H54 (cell line): ENCODE results near the gene IREB2.
"Not testable (repeated sequence)": the region's sequence is repeated elsewhere in the genome, so short reads cannot be mapped to it uniquely, and the experiment has no call there.

Source experiments
- DNase-seq: peaks from one replicate; pipeline ENCODE4 v3.0.0; 2011; ENCODE audit warnings: low spot score, mixed read lengths; ENCODE audit not compliant: insufficient read length
- FAIRE-seq: peaks from 3 replicates; lab custom pipeline; 2011; peaks lifted over from hg19 to GRCh38; lab: Jason Lieb, UNC
- POLR2A ChIP-seq: IDR thresholded peaks from 2 replicates; pipeline ENCODE4 v1.6.1; 2011; ENCODE audit warnings: low read depth, mild to moderate bottlenecking, low read length

IREB2 gene

DNA sequence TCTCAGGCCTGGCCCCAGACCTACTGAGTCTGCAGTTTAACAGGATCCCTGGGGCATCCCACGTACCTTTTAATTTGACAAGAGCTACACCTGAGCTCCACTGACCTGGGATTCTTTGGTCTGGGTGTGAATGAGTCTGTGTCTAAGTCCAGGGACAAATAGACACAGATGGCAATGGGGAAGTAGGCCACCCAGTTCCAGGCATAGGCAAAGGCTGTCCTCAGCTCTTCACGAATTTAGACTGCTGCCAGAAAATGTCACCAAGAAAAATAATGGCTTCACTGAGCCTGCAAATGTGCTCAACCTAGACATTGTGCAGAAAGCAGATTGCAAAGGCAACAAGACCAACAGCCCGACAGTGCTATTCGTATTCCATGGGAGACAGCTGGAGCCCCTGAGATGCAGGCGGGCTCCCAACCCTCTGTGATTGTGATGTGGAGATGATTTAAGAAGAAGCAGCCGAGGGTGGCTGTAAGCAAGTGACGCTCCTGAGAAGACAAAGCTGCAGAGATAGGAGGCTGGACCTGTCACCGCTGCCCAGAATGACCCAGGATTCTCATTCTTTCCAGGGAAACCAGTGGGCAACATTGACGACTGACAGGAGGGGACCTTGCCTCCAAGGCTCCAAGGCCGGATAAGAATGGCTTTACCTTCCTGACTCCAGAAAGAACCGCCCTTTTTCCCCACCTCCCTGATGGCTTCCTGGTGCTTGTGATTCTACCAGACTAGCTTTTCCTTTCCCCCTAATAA lies 39.8 kb upstream of the IREB2 start:
- DNase-seq, result no peak
- TF ChIP-seq POLR2A, result no peak
- no peak for FAIRE-seq

DNA sequence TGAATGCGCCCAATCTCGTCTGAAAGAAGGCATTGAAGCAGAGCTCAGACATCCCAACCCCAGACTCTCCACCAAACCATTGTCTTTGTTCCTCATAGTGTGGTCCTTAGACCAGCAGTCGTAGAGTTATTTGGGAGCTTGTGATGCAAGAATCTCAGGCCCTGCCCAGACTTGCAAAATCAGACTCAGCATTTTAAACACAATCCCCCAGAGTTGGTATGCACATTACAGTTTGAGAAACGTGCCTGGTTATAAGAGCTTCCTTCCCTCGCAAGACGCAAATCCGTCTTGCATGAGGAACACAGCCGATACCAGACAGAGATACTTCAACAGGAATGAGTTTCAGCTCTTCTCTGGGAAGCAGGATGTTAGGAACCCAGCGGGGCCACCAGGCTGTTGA lies 38.9 kb upstream of the IREB2 start:
- TF ChIP-seq POLR2A, result no peak
- DNase-seq, result no peak
- FAIRE-seq, result no peak

DNA sequence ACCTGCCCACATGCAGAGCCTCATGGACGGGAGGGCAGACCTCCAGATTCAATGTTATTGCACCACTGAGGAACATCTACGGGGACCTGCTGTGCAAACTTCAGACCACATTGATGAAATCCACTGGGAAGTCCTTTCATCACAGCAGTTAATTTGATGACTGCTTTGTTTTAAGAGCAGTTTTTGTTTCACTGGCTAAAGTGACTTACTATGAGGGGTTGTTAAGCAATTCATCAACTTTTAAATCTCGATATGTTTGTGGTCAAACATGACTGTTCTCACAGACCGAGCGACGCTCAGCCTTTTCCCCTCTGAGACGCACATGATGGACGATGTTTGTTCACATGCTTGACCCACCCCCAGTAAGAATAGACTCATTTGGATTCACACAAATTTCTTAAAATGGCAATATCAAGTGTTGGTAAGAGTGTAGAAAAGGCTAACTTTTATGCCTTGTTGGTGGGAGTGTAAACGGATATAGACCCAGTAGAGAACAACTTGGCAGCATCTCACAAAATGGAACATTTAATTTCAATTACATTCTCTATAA lies 35.9 kb upstream of the IREB2 start:
- DNase-seq, result no peak
- no peak for TF ChIP-seq POLR2A
- FAIRE-seq, result no peak

DNA sequence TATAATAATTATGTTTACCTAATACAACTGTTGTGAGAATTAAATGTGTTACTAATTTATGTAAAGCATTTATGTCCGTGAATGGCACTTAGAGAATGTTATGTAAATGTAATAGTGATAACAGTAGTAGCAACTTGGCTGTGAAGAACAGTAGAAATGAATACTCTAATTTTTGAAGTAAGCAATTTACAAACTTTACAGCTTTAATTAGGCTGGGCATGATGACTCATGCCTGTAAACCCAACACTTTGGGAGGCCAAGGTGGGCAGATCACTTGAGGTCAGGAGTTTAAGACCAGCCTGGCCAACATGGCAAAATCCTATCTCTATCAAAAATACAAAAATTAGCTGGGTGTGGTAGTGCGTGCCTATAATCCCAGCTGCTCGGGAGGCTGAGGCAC lies 33.9 kb upstream of the IREB2 start:
- FAIRE-seq, result no peak
- no peak for TF ChIP-seq POLR2A
- no peak for DNase-seq

DNA sequence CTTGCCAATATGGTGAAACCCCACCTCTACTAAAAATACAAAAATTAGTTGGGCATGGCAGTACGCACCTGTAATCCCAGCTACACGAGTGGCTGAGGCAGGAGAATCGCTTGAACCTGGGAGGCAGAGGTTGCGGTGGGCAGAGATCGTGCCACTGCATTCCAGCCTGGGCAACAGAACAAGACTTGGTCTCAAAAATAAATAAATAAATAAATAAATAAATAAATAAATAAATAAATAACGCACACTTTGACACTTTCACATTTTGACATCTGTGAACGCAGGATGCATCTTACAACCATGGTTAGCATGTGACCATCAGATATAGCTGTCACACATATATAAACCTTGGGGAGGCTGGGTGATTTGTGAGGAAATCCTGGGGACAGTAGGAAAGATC lies 33.2 kb upstream of the IREB2 start:
- DNase-seq, FAIRE-seq: not testable (repeated sequence)

DNA sequence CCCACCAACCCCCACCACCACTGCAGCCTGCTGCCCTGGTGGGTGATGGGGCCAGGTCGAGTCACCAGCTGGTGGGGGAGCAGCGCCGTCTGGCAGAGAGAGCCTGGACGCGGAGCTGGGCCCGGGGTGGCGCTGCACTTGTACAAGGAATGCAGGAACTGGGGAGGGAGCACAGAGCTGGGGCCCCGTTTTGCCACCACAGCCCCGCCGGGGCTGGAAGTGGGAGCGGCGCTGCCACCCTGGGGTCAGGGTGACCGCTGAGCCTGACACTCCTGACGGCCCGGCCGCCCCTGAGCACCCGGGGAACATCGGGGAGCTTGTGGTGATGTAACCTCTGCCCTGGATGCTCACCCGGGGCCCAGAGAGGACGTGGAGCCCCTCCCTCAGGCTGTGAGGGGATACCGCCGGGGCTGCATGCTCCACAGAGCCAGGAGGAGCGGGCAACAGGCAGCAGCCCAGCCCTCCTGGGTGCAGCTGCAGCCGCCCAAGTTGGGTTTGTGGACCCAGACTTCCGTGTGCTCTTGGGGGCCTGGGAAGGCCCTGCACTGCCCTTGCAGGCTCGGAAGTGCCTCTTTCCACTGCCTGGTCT lies 32.6 kb upstream of the IREB2 start:
- FAIRE-seq, result no peak
- DNase-seq, result no peak
- no peak for TF ChIP-seq POLR2A

DNA sequence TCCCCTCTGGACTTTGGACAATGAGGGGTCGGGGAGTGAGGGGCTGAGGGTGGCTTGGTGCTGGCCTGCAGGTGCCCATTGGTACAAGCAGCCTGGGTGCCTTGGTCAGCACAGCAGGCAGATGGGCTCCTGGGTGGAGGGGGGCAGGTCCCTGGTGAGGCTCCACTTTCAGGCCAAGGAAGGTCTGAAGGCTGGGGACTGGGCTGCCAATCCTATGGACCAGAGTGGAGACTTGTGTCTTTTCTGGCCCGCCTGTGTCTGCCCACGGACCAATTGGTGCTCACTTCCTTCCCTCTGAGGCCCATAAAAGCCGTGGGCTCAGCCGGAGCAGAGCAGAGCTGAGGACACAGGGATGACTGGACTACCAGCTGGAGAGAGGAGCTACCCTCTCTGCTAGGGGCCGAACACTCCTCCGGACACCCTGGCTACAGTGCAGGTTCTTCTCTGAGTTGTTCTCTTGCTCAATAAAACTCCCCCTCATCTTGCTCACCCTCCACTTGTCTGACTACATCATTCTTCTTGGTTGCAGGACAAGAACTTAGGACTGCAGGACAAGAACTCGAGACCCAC lies 31.9 kb upstream of the IREB2 start:
- DNase-seq (no peak), FAIRE-seq (no peak)
- TF ChIP-seq POLR2A, result no peak

DNA sequence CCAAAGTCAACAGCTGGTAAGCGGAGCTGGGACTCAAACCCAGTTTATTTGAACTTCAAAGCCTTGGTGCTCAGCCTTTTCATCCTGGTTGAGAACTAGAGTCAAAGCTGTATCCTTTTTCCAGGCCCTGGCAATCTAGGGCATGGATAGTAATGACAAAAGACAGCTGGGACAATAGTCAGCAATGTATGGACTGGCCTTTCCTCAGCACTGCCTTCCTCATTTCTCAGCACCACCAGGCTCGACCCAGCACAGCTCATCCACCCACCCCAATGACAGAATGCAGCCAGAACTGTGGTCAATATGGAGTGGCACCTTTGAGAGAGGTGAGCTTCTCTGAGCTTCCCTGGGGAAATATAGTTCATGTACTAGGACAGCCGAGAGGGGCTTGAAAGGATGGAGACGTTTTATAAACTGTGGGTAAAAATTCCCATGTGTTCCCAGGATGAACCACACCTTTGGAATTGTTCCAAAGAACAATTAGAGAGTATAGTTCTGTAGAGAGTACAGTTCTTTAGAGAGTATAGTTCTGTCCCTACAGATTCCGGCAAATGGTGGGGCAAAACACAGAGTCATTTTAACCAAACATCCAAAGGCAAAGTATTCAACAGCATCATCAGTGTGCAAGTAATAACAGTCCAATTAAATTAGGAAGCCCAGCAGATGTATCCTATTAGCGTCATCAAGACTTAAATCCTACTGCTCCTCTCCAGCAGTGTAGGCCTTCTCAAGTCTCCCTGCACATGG lies 30.2 kb upstream of the IREB2 start:
- no peak for DNase-seq

DNA sequence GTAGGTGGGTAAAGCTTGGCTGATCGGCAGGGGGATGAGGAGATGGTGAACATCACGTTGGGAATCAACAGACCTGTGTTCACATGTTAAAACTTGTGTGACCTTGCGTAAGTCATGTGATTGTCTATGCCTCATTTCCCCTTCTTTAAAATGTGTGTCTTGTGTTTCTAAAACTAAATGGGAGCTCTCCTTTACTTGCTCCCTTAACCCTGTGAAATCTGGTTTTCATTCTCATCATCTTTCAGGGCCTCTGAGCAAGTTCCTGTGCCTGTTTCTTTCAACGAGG lies 29.7 kb upstream of the IREB2 start:
- DNase-seq (no peak), FAIRE-seq (no peak)
- TF ChIP-seq POLR2A, result no peak

More for the DNA sequence above, 30.2 kb upstream of the IREB2 start:
- no peak for TF ChIP-seq POLR2A
- no peak for FAIRE-seq

DNA sequence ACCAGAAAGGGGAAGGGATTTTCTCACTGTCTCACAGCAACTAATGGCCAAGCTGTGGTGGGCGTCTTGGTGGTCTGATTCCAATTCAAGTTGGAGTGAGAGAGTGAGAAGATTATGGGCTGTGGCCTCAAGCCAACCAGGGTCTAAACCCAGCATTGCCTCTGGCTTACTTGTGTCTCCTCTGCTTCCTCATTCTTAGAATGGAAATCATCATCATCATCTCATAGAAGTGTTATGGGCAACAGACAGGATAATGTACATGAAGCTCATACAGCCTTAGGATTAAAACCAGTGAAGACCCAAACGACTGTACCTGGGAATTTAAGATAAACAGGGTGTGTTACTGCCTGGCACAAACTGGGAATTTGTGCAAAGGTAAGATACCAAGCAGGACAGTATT lies 29.1 kb upstream of the IREB2 start:
- FAIRE-seq (no peak), DNase-seq (no peak)
- no peak for TF ChIP-seq POLR2A

DNA sequence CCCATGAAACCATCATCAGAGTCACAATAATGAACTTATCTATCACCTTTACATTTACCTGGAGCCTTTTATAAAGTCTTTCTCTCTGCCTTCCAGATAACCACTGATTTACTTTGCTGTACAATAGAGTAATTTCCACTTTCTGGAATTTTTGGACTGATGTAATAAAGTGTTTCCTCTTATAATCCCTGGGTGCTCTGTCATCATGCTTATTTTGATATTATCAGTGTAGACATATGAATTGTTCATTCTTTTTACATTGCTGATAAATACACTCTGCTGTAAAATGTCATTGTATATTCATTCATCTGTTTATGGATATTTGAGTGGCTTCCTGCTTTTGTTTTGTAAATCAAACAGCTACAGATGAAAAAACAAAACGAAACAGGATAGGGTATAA lies 27.0 kb upstream of the IREB2 start:
- DNase-seq (no peak), FAIRE-seq (no peak)
- TF ChIP-seq POLR2A, result no peak

DNA sequence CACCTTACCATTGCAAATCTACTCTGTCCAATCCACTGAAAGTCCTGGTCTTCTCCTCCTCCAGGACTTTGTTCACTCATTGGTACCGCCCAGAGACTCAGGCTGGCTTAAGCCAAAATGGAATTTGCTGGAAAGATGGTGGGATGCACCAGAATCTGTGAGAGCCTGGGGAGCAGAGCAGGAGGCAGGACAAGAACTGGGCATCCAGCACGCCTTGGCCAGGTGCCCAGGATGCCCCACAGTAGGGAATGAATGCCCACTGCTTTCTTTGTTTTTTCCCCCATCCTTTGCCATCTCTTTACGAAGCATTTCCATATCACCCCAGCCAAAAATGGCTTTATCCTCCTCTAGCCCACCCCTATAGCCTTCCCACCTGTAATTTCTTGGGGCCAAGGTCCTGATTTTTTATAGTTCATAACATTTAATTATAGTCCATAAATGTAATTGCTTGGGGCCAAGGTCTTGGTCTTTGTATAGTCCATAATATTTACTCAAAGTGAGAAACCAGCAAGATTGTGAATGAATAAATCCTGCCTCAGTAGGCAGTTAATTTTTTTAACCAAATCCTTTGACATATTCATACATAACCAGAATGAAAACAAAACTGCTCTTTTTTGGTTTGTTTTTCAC lies 23.3 kb upstream of the IREB2 start:
- DNase-seq, result no peak
- no peak for TF ChIP-seq POLR2A
- FAIRE-seq, result no peak

DNA sequence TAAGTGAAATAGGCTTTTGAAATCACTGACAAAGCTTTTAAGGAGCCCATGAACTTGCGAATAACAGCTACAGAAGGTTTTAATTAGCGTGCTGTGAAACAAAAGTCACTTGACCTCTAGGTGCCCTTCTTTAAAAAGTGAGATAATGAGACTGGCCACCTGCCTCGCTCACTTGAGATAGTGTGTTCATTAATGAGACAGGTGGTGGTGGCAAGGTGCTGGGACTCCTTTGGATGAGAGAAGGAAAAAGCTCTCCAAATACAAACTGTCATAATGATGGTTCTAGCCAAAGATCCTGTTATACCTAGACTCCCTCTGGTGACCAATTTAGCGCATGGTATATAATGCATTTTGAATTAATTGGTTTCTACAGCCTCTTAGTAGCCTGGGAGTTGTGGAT lies 22.7 kb upstream of the IREB2 start:
- no peak for FAIRE-seq
- no peak for DNase-seq
- TF ChIP-seq POLR2A, result no peak

DNA sequence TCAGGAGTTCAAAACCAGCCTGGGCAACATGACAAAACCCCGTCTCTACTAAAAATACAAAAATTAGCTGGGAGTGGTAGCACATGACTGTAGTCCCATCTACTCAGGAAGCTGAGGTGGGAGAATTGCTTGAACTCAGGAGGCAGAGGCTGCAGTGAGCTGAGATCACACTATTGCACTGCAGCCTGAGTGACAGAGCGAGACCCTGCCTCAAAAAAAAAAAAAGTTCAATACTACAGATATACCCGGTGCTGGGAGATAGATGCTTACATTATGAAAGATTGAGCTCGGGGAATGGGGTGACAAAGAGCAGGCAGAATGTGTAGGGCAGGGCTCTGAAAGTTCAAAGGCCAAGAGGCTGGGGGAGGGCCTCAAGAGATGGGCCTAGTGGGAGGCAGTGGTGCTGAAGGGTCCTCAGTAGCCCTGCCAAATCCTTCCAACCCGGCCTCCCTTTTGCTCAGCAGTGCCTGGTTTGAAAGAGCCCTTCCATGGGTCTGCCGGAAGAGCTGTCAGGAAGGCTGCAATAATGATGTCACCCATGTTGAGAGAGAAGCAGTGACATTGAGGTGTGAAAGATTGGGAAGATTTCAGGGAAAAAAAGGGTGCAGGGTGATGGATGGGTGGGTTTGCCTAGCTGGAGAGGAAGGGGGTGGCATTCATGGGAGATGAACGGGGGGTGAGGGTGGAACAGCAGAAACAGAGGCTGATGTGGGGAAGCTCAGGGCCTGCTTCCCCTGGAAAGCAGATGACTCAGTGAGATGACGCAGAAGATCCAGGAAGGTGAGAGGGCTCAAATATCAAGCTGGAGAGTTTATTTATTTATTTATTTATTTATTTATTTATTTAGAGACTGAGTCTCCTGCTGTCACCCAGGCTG lies 20.0 kb upstream of the IREB2 start:
- DNase-seq, result no peak
- no peak for FAIRE-seq
- no peak for TF ChIP-seq POLR2A
